ENCODE data around the gene APH1B.

APH1B gene

GRCh38 chr15:63251701-63252100 lies 25.7 kb upstream of the APH1B start:
- no peak overlapping the region for H2AFZ ChIP-seq (ENCODE audit: low read length)
- H2BK12ac ChIP-seq (ENCODE audit: low read length), result no peak overlapping the region
- no peak overlapping the region for H2AK5ac ChIP-seq (ENCODE audit: low read depth, low read length)
- peaks cover 7 to 61% of the 10 kb centered on the region in 2 donors for H3K36me3 ChIP-seq (replicated peaks in 1 of 2; ENCODE audit: control insufficient read depth in 2 of 2, insufficient read depth in 2 of 2, low read length in 2 of 2)
- no peaks in the 10 kb centered on the region for H3K79me1 ChIP-seq (ENCODE audit: low read depth, low read length)
- no peak overlapping the region for H3K9ac ChIP-seq (ENCODE audit: low read depth, low read length, poor library complexity)
- H3K27ac ChIP-seq (replicated peaks; ENCODE audit: low read length), result no peak overlapping the region
- H2BK5ac ChIP-seq (ENCODE audit: low read length), result no peak overlapping the region
- no peak overlapping the region for H3K4me3 ChIP-seq (ENCODE audit: low read length in 2 of 2)
- peaks cover 7 to 15% of the 10 kb centered on the region in 2 donors for H3K4me1 ChIP-seq (ENCODE audit: control insufficient read depth in 2 of 2, insufficient read depth in 1 of 2, low read depth in 1 of 2, low read length in 2 of 2)
- no peak for DNase-seq (ENCODE audit: low spot score)
- H2BK120ac ChIP-seq (ENCODE audit: low read depth, low read length), result no peak overlapping the region
- H4K8ac ChIP-seq (ENCODE audit: low read depth, low read length), result no peak overlapping the region
- H3K27me3 ChIP-seq (ENCODE audit: control insufficient read depth in 3 of 3, insufficient read depth in 3 of 3, low read depth in 1 of 3, low read length in 3 of 3), result no peaks in the 10 kb centered on the region
- no peak overlapping the region for H4K91ac ChIP-seq (ENCODE audit: low read depth, low read length, poor library complexity)
- no peak overlapping the region for H3K23ac ChIP-seq (ENCODE audit: low read depth, low read length, poor library complexity)
- H2BK15ac ChIP-seq (ENCODE audit: low read length), result no peak overlapping the region
- no peak overlapping the region for H3K18ac ChIP-seq (ENCODE audit: low read length)
- peaks cover 0 to 5% of the 10 kb centered on the region in 2 donors for H3K9me3 ChIP-seq (replicated peaks in 1 of 2; ENCODE audit: control insufficient read depth in 2 of 2, insufficient read depth in 1 of 2, low read depth in 1 of 2, low read length in 2 of 2)
- WGBS, 2 donors (ENCODE audit: extremely low coverage in 2 of 2, insufficient read length in 2 of 2, insufficient replicate concordance in 1 of 2), result no CpG with 5 or more reads among the region's 2 CpGs
- no peak overlapping the region for H3K4ac ChIP-seq (ENCODE audit: low read length)
- H3K14ac ChIP-seq (ENCODE audit: low read length), result no peak overlapping the region
- no peak overlapping the region for H3K4me2 ChIP-seq (ENCODE audit: insufficient read depth, low read length, poor library complexity, severe bottlenecking)

DNA sequence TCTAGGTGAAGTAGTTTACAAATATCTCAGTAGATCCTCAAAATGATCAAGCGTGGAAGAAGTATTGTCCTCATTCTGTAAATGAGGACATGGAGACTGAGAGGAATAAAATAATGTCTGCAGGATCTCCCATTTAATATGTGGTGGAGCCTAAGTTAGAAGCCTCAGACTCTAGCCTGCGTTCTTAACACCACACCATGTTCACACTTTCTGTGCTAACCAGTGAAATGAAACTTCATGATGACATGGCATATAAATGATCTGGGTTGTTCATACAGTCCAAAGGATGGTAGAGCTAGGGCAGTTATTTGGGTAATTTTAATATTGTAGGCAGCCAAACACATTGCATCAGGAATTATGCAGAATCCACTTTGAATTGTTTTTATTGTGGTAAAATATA lies 25.1 kb upstream of the APH1B start:
- no peak for DNase-seq (ENCODE audit: low spot score)
- H3K9ac ChIP-seq (ENCODE audit: low read depth, low read length, poor library complexity), result no peak overlapping the region
- no peak overlapping the region for H2BK5ac ChIP-seq (ENCODE audit: low read length)

DNA sequence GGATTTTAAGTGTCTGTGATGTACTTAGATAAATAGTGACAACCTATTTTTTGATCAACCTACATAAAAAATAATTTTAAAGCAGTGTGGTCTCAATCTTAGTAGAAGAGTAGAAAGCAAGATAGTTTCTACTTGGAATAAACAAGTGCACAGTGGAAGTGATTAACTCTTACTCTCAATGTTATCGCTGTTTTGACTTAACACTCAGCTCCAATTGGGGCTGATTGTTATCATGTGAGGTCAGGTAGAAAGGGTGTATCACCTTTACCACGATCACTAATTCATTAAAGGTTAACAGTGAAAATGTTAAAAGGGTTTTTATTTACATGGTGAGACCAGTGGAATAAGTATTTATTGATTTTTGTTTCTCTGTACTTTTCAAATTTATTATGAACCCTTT lies 22.4 kb upstream of the APH1B start:
- no CpG with 5 or more reads among the region's 2 CpGs for WGBS, 2 donors (ENCODE audit: extremely low coverage in 2 of 2, insufficient read length in 2 of 2, insufficient replicate concordance in 1 of 2)
- no peak overlapping the region for H3K4me3 ChIP-seq (ENCODE audit: low read length in 2 of 2)
- H3K9me3 ChIP-seq (replicated peaks in 1 of 2; ENCODE audit: control insufficient read depth in 2 of 2, insufficient read depth in 1 of 2, low read depth in 1 of 2, low read length in 2 of 2), result peaks cover 4 to 9% of the 10 kb centered on the region in 2 donors
- H3K36me3 ChIP-seq (replicated peaks in 1 of 2; ENCODE audit: control insufficient read depth in 2 of 2, insufficient read depth in 2 of 2, low read length in 2 of 2), result peaks cover 8 to 57% of the 10 kb centered on the region in 2 donors
- H2BK120ac ChIP-seq (ENCODE audit: low read depth, low read length), result no peak overlapping the region
- peaks cover 7 to 21% of the 10 kb centered on the region in 2 donors for H3K4me1 ChIP-seq (ENCODE audit: control insufficient read depth in 2 of 2, insufficient read depth in 1 of 2, low read depth in 1 of 2, low read length in 2 of 2)
- no peak overlapping the region for H3K23ac ChIP-seq (ENCODE audit: low read depth, low read length, poor library complexity)
- DNase-seq (ENCODE audit: low spot score), result no peak
- H4K8ac ChIP-seq (ENCODE audit: low read depth, low read length), result no peak overlapping the region
- no peak overlapping the region for H3K14ac ChIP-seq (ENCODE audit: low read length)
- no peak overlapping the region for H3K9ac ChIP-seq (ENCODE audit: low read depth, low read length, poor library complexity)
- H3K27me3 ChIP-seq (ENCODE audit: control insufficient read depth in 3 of 3, insufficient read depth in 3 of 3, low read depth in 1 of 3, low read length in 3 of 3), result no peaks in the 10 kb centered on the region
- no peak overlapping the region for H3K18ac ChIP-seq (ENCODE audit: low read length)
- H2BK15ac ChIP-seq (ENCODE audit: low read length), result no peak overlapping the region
- H2AK5ac ChIP-seq (ENCODE audit: low read depth, low read length), result no peak overlapping the region
- peak overlapping the region; percentile 11 for H3K27ac ChIP-seq (replicated peaks; ENCODE audit: low read length)
- no peak overlapping the region for H2BK5ac ChIP-seq (ENCODE audit: low read length)
- no peak overlapping the region for H4K91ac ChIP-seq (ENCODE audit: low read depth, low read length, poor library complexity)
- H3K4me2 ChIP-seq (ENCODE audit: insufficient read depth, low read length, poor library complexity, severe bottlenecking), result no peak overlapping the region
- no peaks in the 10 kb centered on the region for H3K79me1 ChIP-seq (ENCODE audit: low read depth, low read length)
- no peak overlapping the region for H2BK12ac ChIP-seq (ENCODE audit: low read length)
- H3K4ac ChIP-seq (ENCODE audit: low read length), result no peak overlapping the region
- no peak overlapping the region for H2AFZ ChIP-seq (ENCODE audit: low read length)

More for the DNA sequence above, 25.1 kb upstream of the APH1B start:
- H4K8ac ChIP-seq (ENCODE audit: low read depth, low read length), result no peak overlapping the region
- H3K18ac ChIP-seq (ENCODE audit: low read length), result no peak overlapping the region
- no peak overlapping the region for H3K4me2 ChIP-seq (ENCODE audit: insufficient read depth, low read length, poor library complexity, severe bottlenecking)
- no peak overlapping the region for H4K91ac ChIP-seq (ENCODE audit: low read depth, low read length, poor library complexity)
- H3K4me3 ChIP-seq (ENCODE audit: low read length in 2 of 2), result no peak overlapping the region
- peaks cover 5 to 20% of the 10 kb centered on the region in 2 donors for H3K4me1 ChIP-seq (ENCODE audit: control insufficient read depth in 2 of 2, insufficient read depth in 1 of 2, low read depth in 1 of 2, low read length in 2 of 2)
- no peaks in the 10 kb centered on the region for H3K79me1 ChIP-seq (ENCODE audit: low read depth, low read length)
- H2AK5ac ChIP-seq (ENCODE audit: low read depth, low read length), result no peak overlapping the region
- peaks cover 7 to 55% of the 10 kb centered on the region in 2 donors for H3K36me3 ChIP-seq (replicated peaks in 1 of 2; ENCODE audit: control insufficient read depth in 2 of 2, insufficient read depth in 2 of 2, low read length in 2 of 2)
- H2AFZ ChIP-seq (ENCODE audit: low read length), result no peak overlapping the region
- H3K4ac ChIP-seq (ENCODE audit: low read length), result no peak overlapping the region
- WGBS, 2 donors (ENCODE audit: extremely low coverage in 2 of 2, insufficient read length in 2 of 2, insufficient replicate concordance in 1 of 2), result no CpG with 5 or more reads among the region's 2 CpGs
- no peaks in the 10 kb centered on the region for H3K27me3 ChIP-seq (ENCODE audit: control insufficient read depth in 3 of 3, insufficient read depth in 3 of 3, low read depth in 1 of 3, low read length in 3 of 3)
- H3K27ac ChIP-seq (replicated peaks; ENCODE audit: low read length), result no peak overlapping the region
- no peak overlapping the region for H3K23ac ChIP-seq (ENCODE audit: low read depth, low read length, poor library complexity)
- H3K14ac ChIP-seq (ENCODE audit: low read length), result no peak overlapping the region
- H2BK120ac ChIP-seq (ENCODE audit: low read depth, low read length), result no peak overlapping the region
- no peak overlapping the region for H2BK12ac ChIP-seq (ENCODE audit: low read length)
- H3K9me3 ChIP-seq (replicated peaks in 1 of 2; ENCODE audit: control insufficient read depth in 2 of 2, insufficient read depth in 1 of 2, low read depth in 1 of 2, low read length in 2 of 2), result no peaks in the 10 kb centered on the region
- no peak overlapping the region for H2BK15ac ChIP-seq (ENCODE audit: low read length)

- Histone ChIP-seq H3K27me3 (ENCODE audit: control insufficient read depth in 3 of 3, insufficient read depth in 3 of 3, low read depth in 1 of 3, low read length in 3 of 3) (no peaks in the 10 kb centered on the region), H3K18ac (ENCODE audit: low read length) (no peak overlapping the region), H2AFZ (ENCODE audit: low read length) (no peak overlapping the region), H3K4ac (ENCODE audit: low read length) (no peak overlapping the region), H3K9ac (ENCODE audit: low read depth, low read length, poor library complexity) (no peak overlapping the region), H2BK5ac (ENCODE audit: low read length) (no peak overlapping the region), H2BK12ac (ENCODE audit: low read length) (no peak overlapping the region), H4K8ac (ENCODE audit: low read depth, low read length) (no peak overlapping the region), H2BK15ac (ENCODE audit: low read length) (no peak overlapping the region), H3K4me2 (ENCODE audit: insufficient read depth, low read length, poor library complexity, severe bottlenecking) (no peak overlapping the region), H3K9me3 (replicated peaks in 1 of 2; ENCODE audit: control insufficient read depth in 2 of 2, insufficient read depth in 1 of 2, low read depth in 1 of 2, low read length in 2 of 2) (peaks cover 4 to 9% of the 10 kb centered on the region in 2 donors), H3K4me1 (ENCODE audit: control insufficient read depth in 2 of 2, insufficient read depth in 1 of 2, low read depth in 1 of 2, low read length in 2 of 2) (peaks cover 7 to 21% of the 10 kb centered on the region in 2 donors), H2BK120ac (ENCODE audit: low read depth, low read length) (no peak overlapping the region), H2AK5ac (ENCODE audit: low read depth, low read length) (no peak overlapping the region), H3K23ac (ENCODE audit: low read depth, low read length, poor library complexity) (no peak overlapping the region), H4K91ac (ENCODE audit: low read depth, low read length, poor library complexity) (no peak overlapping the region), H3K4me3 (ENCODE audit: low read length in 2 of 2) (no peak overlapping the region), H3K27ac (replicated peaks; ENCODE audit: low read length) (peak overlapping the region; percentile 79), H3K36me3 (replicated peaks in 1 of 2; ENCODE audit: control insufficient read depth in 2 of 2, insufficient read depth in 2 of 2, low read length in 2 of 2) (peaks cover 8 to 57% of the 10 kb centered on the region in 2 donors), H3K14ac (ENCODE audit: low read length) (no peak overlapping the region), H3K79me1 (ENCODE audit: low read depth, low read length) (no peaks in the 10 kb centered on the region)
- no CpG with 5 or more reads among the region's 1 CpG for WGBS, 2 donors (ENCODE audit: extremely low coverage in 2 of 2, insufficient read length in 2 of 2, insufficient replicate concordance in 1 of 2)
- no peak for DNase-seq (ENCODE audit: low spot score)
Measured at GRCh38 chr15:63255489-63255990, 21.9 kb upstream of the APH1B start.
